PC-9 (cell line): ENCODE data around the gene TMEM234.

Experiments used
- EZH2 ChIP-seq: fragments of 200-600 bp; sonication (generic); IDR thresholded peaks from 2 replicates; pipeline ENCODE4 v1.8.0; 2017; ENCODE audit warnings: antibody characterized with exemption, low read depth
- TF ChIP-seq, protein P1 (sequence below): fragments of 200-600 bp; sonication (generic); conservative IDR thresholded peaks from 2 replicates; pipeline ENCODE4 v1.6.1; 2017; ENCODE audit warnings: mixed run types, antibody characterized with exemption, mild to moderate bottlenecking, moderate library complexity

DNA sequence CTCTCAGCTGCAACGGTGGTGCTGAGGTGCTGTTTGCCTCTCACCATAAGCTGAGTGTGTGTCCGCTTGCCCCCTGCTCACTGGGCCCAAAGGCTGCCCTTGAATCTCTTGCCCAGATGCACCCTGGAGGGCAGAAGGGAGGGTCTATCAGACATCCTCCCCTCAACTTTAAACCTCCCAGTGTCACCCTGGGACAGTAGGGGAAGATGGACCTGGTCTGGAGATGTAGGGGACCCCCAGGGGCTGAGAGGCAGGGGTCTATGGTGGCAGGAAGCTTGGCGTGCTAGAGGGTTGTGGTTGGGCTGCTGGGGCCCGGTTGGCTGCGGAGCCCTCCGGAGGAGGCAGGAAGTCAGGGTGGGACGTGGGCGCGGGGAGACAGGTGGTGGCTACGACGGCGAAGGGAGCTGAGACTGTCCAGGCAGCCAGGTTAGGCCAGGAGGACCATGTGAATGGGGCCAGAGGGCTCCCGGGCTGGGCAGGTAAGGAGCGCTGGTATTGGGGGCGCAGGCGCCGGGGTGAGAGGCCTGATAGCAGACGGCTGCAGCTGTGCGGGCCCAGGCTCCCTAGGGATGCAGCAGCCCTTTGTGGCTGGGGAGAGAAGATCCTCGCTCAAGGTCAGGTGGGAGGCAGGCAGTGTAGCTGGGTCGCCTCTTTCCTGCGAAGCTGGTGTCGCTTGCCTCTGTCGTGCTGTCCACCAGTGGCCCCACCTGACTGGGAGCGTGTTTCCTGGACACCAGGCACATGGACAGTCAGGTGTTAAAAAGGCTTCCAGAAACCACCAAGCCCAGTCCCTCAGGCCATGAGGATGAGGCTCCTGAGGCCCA lies 29.0 kb upstream of the TMEM234 start, which contains the start of gene LCK:
- TF ChIP-seq, protein P1, sequence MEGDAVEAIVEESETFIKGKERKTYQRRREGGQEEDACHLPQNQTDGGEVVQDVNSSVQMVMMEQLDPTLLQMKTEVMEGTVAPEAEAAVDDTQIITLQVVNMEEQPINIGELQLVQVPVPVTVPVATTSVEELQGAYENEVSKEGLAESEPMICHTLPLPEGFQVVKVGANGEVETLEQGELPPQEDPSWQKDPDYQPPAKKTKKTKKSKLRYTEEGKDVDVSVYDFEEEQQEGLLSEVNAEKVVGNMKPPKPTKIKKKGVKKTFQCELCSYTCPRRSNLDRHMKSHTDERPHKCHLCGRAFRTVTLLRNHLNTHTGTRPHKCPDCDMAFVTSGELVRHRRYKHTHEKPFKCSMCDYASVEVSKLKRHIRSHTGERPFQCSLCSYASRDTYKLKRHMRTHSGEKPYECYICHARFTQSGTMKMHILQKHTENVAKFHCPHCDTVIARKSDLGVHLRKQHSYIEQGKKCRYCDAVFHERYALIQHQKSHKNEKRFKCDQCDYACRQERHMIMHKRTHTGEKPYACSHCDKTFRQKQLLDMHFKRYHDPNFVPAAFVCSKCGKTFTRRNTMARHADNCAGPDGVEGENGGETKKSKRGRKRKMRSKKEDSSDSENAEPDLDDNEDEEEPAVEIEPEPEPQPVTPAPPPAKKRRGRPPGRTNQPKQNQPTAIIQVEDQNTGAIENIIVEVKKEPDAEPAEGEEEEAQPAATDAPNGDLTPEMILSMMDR: no peak
- TF ChIP-seq EZH2: no peak
